CD4-positive, alpha-beta T cell treated with Interleukin-2 at 100 ng/mL for 4 hours (primary cell): Measurements from ENCODE around the gene HNRNPM.
A peak's percentile ranks its signal among the peaks of the same experiment; 100 is the strongest.
"Not testable (repeated sequence)": the region's sequence is repeated elsewhere in the genome, so short reads cannot be mapped to it uniquely, and the experiment has no call there.

Source experiments
- DNase-seq: peaks from one replicate; pipeline ENCODE4 v3.0.0-alpha.2; 2020; ENCODE audit warnings: low spot score

The HNRNPM gene

GRCh38 chr19:8511573-8512101 is 66.9 kb downstream of the HNRNPM start:
- DNase-seq: no peak

- no peak for DNase-seq
These were observed 67.6 kb downstream of the HNRNPM start for GRCh38 chr19:8512115-8512967.

GRCh38 chr19:8513036-8513686 is 68.4 kb downstream of the HNRNPM start:
- DNase-seq: no peak

GRCh38 chr19:8513687-8514504 is 69.1 kb downstream of the HNRNPM start, which contains the start of gene ZNF414:
Gene ZNF414, minus strand, starts transcription at chr19:8514167. Its CDS starts 121 bp downstream, at chr19:8514046.
- DNase-seq: peak; percentile 97

GRCh38 chr19:8514505-8515009 is 69.8 kb downstream of the HNRNPM start:
- DNase-seq: not testable (repeated sequence)

- peak; percentile 77 for DNase-seq
These were observed 70.5 kb downstream of the HNRNPM start for GRCh38 chr19:8515317-8515716.

- DNase-seq: peak; percentile 75
These were observed 73.0 kb downstream of the HNRNPM start for GRCh38 chr19:8517551-8518442.

- no peak for DNase-seq
These were observed 73.8 kb downstream of the HNRNPM start for GRCh38 chr19:8518536-8518935.

- DNase-seq: no peak
These were observed 74.6 kb downstream of the HNRNPM start for GRCh38 chr19:8519388-8519787.

- no peak for DNase-seq
These were observed 80.6 kb downstream of the HNRNPM start for GRCh38 chr19:8525401-8525684.

- no peak for DNase-seq
These were observed 81.7 kb downstream of the HNRNPM start for GRCh38 chr19:8526345-8527091.

- DNase-seq: no peak
These were observed 83.7 kb downstream of the HNRNPM start for GRCh38 chr19:8528500-8528899.

GRCh38 chr19:8529369-8530006 is 84.7 kb downstream of the HNRNPM start:
- DNase-seq: no peak

GRCh38 chr19:8530061-8530679 is 85.4 kb downstream of the HNRNPM start:
- no peak for DNase-seq

GRCh38 chr19:8531470-8531869 is 86.7 kb downstream of the HNRNPM start:
- no peak for DNase-seq

GRCh38 chr19:8532225-8532624 is 87.5 kb downstream of the HNRNPM start:
- DNase-seq: no peak

- no peak for DNase-seq
These were observed 91.5 kb downstream of the HNRNPM start for GRCh38 chr19:8536282-8536681.

GRCh38 chr19:8537099-8537498 is 92.3 kb downstream of the HNRNPM start:
- DNase-seq: no peak
